SK-N-SH treated with all-trans-retinoic acid at 6 μM for 48 hours (cell line): ENCODE results near the gene EPS8L2.

Experiments
- ARNTL ChIP-seq: fragments of 450-650 bp; formaldehyde crosslinking; IDR thresholded peaks from 2 replicates; pipeline ENCODE4 v1.5.0; 2020; ENCODE audit warnings: low read depth, mild to moderate bottlenecking, moderate library complexity, borderline replicate concordance
- ESRRG ChIP-seq: fragments of 250-450 bp; sonication (Bioruptor Pico); IDR thresholded peaks from 2 replicates; pipeline ENCODE4 v1.6.1; 2021; ENCODE audit warnings: mild to moderate bottlenecking
- OSR1 ChIP-seq: fragments of 250-450 bp; sonication (Bioruptor Pico); IDR thresholded peaks from 2 replicates; pipeline ENCODE4 v1.8.0; 2022; ENCODE audit warnings: moderate library complexity, mild to moderate bottlenecking, inconsistent platforms
- PPARA ChIP-seq: fragments of 250-450 bp; sonication (Bioruptor Pico); IDR thresholded peaks from 2 replicates; pipeline ENCODE4 v1.5.0; 2020; ENCODE audit warnings: mild to moderate bottlenecking, borderline replicate concordance
- RARB ChIP-seq: fragments of 250-450 bp; sonication (Bioruptor Pico); IDR thresholded peaks from 2 replicates; pipeline ENCODE4 v1.8.0; 2021; ENCODE audit warnings: mild to moderate bottlenecking, moderate library complexity
- SNAI2 ChIP-seq: fragments of 250-450 bp; sonication (Bioruptor Pico); IDR thresholded peaks from 2 replicates; pipeline ENCODE4 v1.5.0; 2020; ENCODE audit warnings: mild to moderate bottlenecking, moderate library complexity
- ZFP30 ChIP-seq: fragments of 450-650 bp; formaldehyde crosslinking; IDR thresholded peaks from 2 replicates; pipeline ENCODE4 v1.5.0; 2022; ENCODE audit warnings: mild to moderate bottlenecking, moderate library complexity
- ZNF565 ChIP-seq: fragments of 450-650 bp; formaldehyde crosslinking; conservative IDR thresholded peaks from 2 replicates; pipeline ENCODE4 v1.5.0; 2020; ENCODE audit warnings: low read depth, mild to moderate bottlenecking, moderate library complexity
- ZNF8 ChIP-seq: fragments of 450-650 bp; formaldehyde crosslinking; IDR thresholded peaks from 2 replicates; pipeline ENCODE4 v1.5.0; 2020; ENCODE audit warnings: mild to moderate bottlenecking, moderate library complexity
- TF ChIP-seq, protein P1 (sequence below): fragments of 250-450 bp; sonication (Bioruptor Pico); IDR thresholded peaks from 2 replicates; pipeline ENCODE4 v1.5.1; 2021; ENCODE audit warnings: mild to moderate bottlenecking, moderate library complexity

DNA sequence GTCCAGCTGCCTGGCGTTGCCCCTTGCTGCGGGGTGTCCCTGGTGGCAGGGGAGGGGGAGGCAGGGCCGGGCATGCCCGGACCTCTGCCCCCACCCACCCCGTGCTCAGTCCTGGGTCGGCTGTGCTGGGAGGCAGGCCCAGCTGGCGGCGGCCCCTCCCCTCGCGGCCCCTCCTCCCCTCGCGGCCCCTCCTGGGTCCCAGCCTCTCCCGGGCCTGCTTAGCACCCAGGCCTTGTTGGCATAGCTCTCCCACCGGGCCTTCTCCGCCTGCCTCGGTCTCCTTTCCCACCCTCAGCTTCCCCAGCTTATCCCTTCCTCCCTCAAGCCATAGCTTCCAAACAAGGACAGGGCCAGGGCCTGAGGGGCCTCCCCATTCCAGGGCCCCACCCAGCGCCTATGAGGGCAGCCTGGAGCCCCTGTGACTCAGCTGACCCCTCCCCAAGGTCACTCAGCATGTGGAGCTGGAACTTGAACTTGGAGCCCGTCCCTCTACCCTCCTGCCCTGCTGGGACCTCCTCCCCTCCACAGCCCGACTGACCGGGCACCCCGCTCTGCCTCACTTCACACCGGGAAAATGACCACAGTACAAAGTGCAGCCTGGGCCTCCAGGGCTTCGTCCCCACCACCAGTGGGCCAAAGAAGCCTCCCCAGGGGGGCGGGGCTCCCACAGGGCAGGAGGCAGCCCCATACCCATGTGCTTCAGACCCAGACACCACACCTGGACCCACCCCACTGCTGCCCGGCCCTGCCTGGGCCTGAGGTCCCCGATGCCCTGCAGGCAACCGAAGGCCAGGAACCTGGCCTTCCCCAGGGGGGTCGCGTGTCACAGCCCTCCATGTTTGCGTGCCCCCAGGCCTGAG lies 1.2 kb downstream of the EPS8L2 start:
- TF ChIP-seq, protein P1, sequence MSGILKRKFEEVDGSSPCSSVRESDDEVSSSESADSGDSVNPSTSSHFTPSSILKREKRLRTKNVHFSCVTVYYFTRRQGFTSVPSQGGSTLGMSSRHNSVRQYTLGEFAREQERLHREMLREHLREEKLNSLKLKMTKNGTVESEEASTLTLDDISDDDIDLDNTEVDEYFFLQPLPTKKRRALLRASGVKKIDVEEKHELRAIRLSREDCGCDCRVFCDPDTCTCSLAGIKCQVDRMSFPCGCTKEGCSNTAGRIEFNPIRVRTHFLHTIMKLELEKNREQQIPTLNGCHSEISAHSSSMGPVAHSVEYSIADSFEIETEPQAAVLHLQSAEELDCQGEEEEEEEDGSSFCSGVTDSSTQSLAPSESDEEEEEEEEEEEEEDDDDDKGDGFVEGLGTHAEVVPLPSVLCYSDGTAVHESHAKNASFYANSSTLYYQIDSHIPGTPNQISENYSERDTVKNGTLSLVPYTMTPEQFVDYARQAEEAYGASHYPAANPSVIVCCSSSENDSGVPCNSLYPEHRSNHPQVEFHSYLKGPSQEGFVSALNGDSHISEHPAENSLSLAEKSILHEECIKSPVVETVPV (CRISPR knock-in tag): no peak
- no peak for TF ChIP-seq ARNTL (CRISPR knock-in tag)
- TF ChIP-seq SNAI2: no peak
- TF ChIP-seq ZFP30 (CRISPR knock-in tag): no peak
- TF ChIP-seq ESRRG: no peak
- TF ChIP-seq OSR1 (CRISPR knock-in tag): no peak
- no peak for TF ChIP-seq ZNF565 (CRISPR knock-in tag)
- TF ChIP-seq ZNF8 (CRISPR knock-in tag): no peak
- TF ChIP-seq RARB (CRISPR knock-in tag): no peak
- TF ChIP-seq PPARA (CRISPR knock-in tag): no peak
